ENCODE results near the gene UBE2E2. TPM values are rescaled to one million over a fixed set of nuclear protein-coding genes. Genes with fewer than 3 reads are reported as not detected.

Gene UBE2E2
- total RNA-seq, 1 donor from 2014 or later, result 55.8 TPM

DNA sequence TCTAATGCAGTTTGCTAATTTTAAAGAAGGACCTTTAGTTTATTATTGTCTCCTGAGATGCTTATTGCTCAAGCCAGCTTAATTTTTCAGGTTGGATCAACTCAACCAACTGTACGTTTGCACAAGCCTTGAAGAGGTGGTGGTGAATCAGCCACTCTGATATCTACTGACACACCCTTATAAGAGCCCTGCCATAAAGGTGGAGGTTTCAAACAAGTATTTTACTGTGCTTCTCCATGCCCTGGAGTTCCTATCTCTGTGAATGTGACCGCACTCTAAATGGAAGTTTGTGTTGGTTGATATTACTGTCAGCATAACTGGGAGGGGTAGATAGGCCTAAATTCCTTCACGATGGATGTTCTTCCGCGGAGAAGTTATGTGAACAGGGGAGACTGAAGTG lies 305.3 kb downstream of the UBE2E2 start:
- H3K27me3 Mint-ChIP-seq, result no peaks in the 10 kb centered on the region
- H3K36me3 Mint-ChIP-seq, result peaks cover 4% of the 10 kb centered on the region
- H3K27ac Mint-ChIP-seq, result no peak overlapping the region
- no peak for DNase-seq (ENCODE audit: extremely low spot score, unreplicated experiment)
- no peaks in the 10 kb centered on the region for H3K4me1 Mint-ChIP-seq (ENCODE audit: unreplicated experiment)
- TF ChIP-seq, protein P1, sequence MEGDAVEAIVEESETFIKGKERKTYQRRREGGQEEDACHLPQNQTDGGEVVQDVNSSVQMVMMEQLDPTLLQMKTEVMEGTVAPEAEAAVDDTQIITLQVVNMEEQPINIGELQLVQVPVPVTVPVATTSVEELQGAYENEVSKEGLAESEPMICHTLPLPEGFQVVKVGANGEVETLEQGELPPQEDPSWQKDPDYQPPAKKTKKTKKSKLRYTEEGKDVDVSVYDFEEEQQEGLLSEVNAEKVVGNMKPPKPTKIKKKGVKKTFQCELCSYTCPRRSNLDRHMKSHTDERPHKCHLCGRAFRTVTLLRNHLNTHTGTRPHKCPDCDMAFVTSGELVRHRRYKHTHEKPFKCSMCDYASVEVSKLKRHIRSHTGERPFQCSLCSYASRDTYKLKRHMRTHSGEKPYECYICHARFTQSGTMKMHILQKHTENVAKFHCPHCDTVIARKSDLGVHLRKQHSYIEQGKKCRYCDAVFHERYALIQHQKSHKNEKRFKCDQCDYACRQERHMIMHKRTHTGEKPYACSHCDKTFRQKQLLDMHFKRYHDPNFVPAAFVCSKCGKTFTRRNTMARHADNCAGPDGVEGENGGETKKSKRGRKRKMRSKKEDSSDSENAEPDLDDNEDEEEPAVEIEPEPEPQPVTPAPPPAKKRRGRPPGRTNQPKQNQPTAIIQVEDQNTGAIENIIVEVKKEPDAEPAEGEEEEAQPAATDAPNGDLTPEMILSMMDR (conservative IDR thresholded peaks at IDR 0.05), result no peak
- H3K4me3 Mint-ChIP-seq, result no peak overlapping the region
- no peaks in the 10 kb centered on the region for H3K9me3 Mint-ChIP-seq

DNA sequence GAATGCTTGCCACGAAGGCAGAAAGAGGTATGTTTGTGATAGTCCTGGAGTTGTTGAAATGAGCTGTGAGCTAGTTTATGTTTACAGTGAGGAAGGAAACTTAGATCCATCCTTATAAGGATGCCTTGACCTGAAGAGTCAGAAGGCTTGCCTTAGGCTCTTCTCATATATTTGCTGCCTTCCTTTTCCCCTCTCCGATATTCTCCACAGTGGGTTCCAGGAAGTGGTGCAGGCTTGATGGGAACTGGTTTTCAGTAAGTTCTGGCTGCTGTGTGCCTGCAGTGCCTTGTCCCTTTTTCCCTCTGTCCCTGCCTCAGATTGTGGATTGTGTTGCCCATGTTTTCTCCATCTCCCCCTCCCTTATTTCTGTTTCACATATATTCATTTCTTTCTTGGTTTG lies 315.3 kb downstream of the UBE2E2 start:
- TF ChIP-seq, protein P1 (conservative IDR thresholded peaks at IDR 0.05), result no peak
- H3K27ac Mint-ChIP-seq, result no peak overlapping the region
- peaks cover 13% of the 10 kb centered on the region for H3K4me1 Mint-ChIP-seq (ENCODE audit: unreplicated experiment)
- H3K36me3 Mint-ChIP-seq, result no peaks in the 10 kb centered on the region
- DNase-seq (ENCODE audit: extremely low spot score, unreplicated experiment), result no peak
- no peak overlapping the region for H3K4me3 Mint-ChIP-seq
- no peaks in the 10 kb centered on the region for H3K27me3 Mint-ChIP-seq
- peaks cover 4% of the 10 kb centered on the region for H3K9me3 Mint-ChIP-seq

DNA sequence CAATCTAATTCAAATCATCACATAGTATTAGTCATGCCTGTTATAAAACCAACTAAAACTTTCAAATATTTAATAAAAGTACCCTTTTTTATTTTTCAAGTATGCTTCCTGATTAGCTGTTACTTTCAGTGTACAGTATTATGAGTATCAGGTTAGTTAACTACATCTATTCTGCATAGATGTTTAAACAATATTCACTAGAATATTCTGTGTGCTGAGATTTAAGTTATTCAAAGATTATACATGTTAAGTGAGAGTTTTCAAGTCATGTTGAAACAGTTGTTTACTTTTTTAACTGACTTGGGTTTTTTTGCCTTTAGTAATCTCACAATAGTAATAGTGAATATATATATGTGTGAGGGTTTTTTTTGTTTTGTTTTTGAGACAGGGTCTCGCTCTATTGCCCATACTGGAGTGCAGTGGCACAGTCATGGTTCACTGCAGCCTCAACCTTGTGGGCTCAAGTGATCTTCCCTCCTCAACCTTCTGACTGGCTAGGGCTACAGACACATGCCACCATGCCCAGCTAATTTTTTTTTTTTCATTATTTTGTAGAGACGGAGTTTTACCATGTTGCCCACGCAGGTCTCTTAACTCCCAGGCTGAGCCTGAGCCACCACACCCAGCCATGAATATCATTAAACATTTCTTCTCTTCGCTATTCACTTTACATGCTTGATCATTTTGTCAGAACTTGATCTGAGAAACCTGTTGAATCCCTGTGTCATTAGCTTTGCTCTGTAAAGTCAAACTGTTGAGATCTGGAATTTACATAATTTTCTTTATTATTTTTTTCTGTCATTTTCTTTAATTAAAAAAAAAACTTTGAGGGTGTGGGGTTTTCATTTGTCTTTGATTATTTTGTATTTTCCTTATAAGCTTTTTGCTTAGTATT lies 316.4 kb downstream of the UBE2E2 start:
- Mint-ChIP-seq H3K4me1 (ENCODE audit: unreplicated experiment) (peaks cover 13% of the 10 kb centered on the region), H3K27ac (no peak overlapping the region), H3K4me3 (no peak overlapping the region), H3K9me3 (peaks cover 4% of the 10 kb centered on the region), H3K36me3 (no peaks in the 10 kb centered on the region), H3K27me3 (no peaks in the 10 kb centered on the region)
- no peak for DNase-seq (ENCODE audit: extremely low spot score, unreplicated experiment)
- TF ChIP-seq, protein P1 (conservative IDR thresholded peaks at IDR 0.05), result no peak

DNA sequence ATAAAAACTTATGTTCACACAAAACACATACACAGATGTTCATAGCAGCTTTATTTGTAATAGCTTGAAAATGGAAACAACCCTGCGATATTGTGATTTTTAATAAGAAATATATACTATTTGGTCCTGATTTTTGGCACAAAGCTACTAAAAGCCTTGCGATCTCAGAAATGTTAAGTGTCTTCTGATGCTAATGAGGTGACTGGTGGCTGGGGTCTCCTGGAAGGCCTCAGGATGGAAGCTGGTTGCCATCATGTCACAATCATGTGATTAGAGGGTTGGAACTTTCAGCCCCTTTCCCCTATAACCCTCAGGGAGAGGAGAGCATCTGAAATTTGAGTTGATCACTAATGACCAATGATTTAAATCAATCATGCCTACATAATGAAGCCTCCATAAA lies 324.2 kb downstream of the UBE2E2 start:
- H3K36me3 Mint-ChIP-seq, result peaks cover 3% of the 10 kb centered on the region
- DNase-seq (ENCODE audit: extremely low spot score, unreplicated experiment), result no peak
- TF ChIP-seq, protein P1 (conservative IDR thresholded peaks at IDR 0.05), result no peak
- H3K4me1 Mint-ChIP-seq (ENCODE audit: unreplicated experiment), result no peaks in the 10 kb centered on the region
- no peaks in the 10 kb centered on the region for H3K9me3 Mint-ChIP-seq
- H3K27ac Mint-ChIP-seq, result no peak overlapping the region
- H3K27me3 Mint-ChIP-seq, result no peaks in the 10 kb centered on the region
- H3K4me3 Mint-ChIP-seq, result no peak overlapping the region

DNA sequence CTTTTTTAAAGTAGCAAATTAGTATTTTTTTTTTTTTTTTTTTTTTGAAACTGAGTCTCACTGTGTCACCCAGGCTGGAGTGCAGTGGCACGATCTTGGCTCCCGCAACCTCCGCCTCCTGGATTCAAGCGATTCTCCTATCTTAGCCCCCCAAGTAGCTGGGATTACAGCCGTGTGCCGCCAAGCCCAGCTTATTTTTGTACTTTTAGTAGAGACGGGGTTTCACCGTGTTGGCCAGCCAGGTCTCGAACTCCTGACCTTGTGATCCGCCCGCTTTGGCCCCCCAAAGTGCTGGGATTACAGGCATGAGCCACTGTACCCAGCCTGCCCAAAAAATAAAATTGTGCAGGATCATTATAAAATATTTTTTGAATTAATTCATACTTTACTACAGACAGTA lies 330.5 kb downstream of the UBE2E2 start:
- TF ChIP-seq, protein P1 (conservative IDR thresholded peaks at IDR 0.05), result no peak
- no peak overlapping the region for H3K27ac Mint-ChIP-seq
- no peak overlapping the region for H3K4me3 Mint-ChIP-seq
- H3K27me3 Mint-ChIP-seq, result no peaks in the 10 kb centered on the region
- H3K9me3 Mint-ChIP-seq, result no peaks in the 10 kb centered on the region
- no peaks in the 10 kb centered on the region for H3K36me3 Mint-ChIP-seq
- peaks cover 5% of the 10 kb centered on the region for H3K4me1 Mint-ChIP-seq (ENCODE audit: unreplicated experiment)
- DNase-seq (ENCODE audit: extremely low spot score, unreplicated experiment), result no peak
